Loucy (cell line): Measurements from ENCODE around the gene VARS1.

Experiments
- H2AFZ ChIP-seq: fragments of 200-600 bp; sonication (generic); 2 replicates; pipeline ENCODE4 v1.6.0; 2016; ENCODE audit warnings: antibody characterized with exemption, mild to moderate bottlenecking, low read length, moderate library complexity
- H3F3A ChIP-seq: fragments of 200-600 bp; 2 replicates; pipeline ENCODE4 v1.6.0; 2016; ENCODE audit warnings: antibody characterized with exemption, low read depth, mild to moderate bottlenecking
- H3K27me3 ChIP-seq: fragments of 200-600 bp; sonication (generic); 2 replicates; pipeline ENCODE4 v1.6.1; 2014; ENCODE audit warnings: low read length, mild to moderate bottlenecking; ENCODE audit not compliant: insufficient read depth, poor library complexity, severe bottlenecking
- H3K36me3 ChIP-seq: fragments of 200-600 bp; sonication (generic); 2 replicates; pipeline ENCODE4 v1.6.1; 2016; ENCODE audit warnings: low read length; ENCODE audit not compliant: insufficient read depth
- H3K4me1 ChIP-seq: fragments of 200-600 bp; sonication (generic); 2 replicates; pipeline ENCODE4 v1.5.1; 2014; ENCODE audit warnings: low read length, mild to moderate bottlenecking; ENCODE audit not compliant: insufficient read depth, poor library complexity, severe bottlenecking
- H3K4me2 ChIP-seq: fragments of 200-600 bp; sonication (generic); 2 replicates; pipeline ENCODE4 v1.6.0; 2014; ENCODE audit warnings: antibody characterized with exemption, low read length, low read depth, mild to moderate bottlenecking; ENCODE audit not compliant: poor library complexity, severe bottlenecking
- H3K4me3 ChIP-seq: fragments of 200-600 bp; sonication (generic); 2 replicates; pipeline ENCODE4 v1.5.1; 2014; ENCODE audit warnings: low read length, mild to moderate bottlenecking, mixed read lengths; ENCODE audit not compliant: poor library complexity, severe bottlenecking
- H3K79me2 ChIP-seq: fragments of 200-600 bp; sonication (generic); 2 replicates; pipeline ENCODE4 v1.6.1; 2014; ENCODE audit warnings: low read length; ENCODE audit not compliant: insufficient read depth
- H3K9ac ChIP-seq: fragments of 200-600 bp; sonication (generic); 2 replicates; pipeline ENCODE4 v1.6.0; 2014; ENCODE audit warnings: mild to moderate bottlenecking, low read depth, low read length, moderate library complexity; ENCODE audit not compliant: poor library complexity, severe bottlenecking
- H3K9me2 ChIP-seq: fragments of 200-600 bp; sonication (generic); replicated peaks from 2 replicates; pipeline ENCODE4 v1.6.1; 2016; ENCODE audit warnings: low read depth, low read length, mixed read lengths
- H3K9me3 ChIP-seq: fragments of 200-600 bp; sonication (generic); 2 replicates; pipeline ENCODE4 v1.6.1; 2014; ENCODE audit warnings: mild to moderate bottlenecking, antibody characterized with exemption, low read length, low read depth; ENCODE audit not compliant: insufficient read depth
- H4K20me1 ChIP-seq: fragments of 200-600 bp; sonication (generic); 2 replicates; pipeline ENCODE4 v1.6.0; 2014; ENCODE audit warnings: antibody characterized with exemption, low read length, mild to moderate bottlenecking; ENCODE audit not compliant: insufficient read depth, poor library complexity, severe bottlenecking
- EZH2phosphoT487 ChIP-seq: fragments of 200-600 bp; IDR thresholded peaks from 2 replicates; pipeline ENCODE4 v1.6.1; 2018; ENCODE audit warnings: antibody characterized with exemption, mild to moderate bottlenecking, moderate library complexity, borderline replicate concordance
- TF ChIP-seq, protein P1 (sequence below): fragments of 200-600 bp; sonication (generic); conservative IDR thresholded peaks from 2 replicates; pipeline ENCODE4 v1.5.1; 2014; ENCODE audit warnings: mild to moderate bottlenecking, antibody characterized with exemption, low read length

VARS1 gene

DNA sequence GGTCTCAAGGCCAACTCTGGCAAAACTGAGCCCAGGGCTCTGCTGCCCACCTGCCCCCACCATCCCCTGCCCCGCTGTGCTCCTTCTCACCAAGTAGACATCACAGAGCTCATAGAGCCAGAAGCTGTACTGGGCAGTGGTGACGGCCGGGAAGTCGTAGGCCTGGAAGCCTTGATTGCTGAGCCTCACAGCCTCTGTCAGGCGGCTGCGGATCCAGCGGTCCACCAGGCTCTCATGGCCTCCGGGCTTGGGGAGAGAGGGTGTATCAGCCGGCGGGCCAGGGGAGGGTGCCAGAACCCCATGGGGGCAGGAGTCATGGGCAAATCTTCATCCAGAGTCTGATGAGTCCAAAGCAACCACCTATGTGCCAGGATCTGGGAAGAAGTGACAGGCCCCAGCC is 15.6 kb downstream of the VARS1 start:
- H3K9me3 ChIP-seq: no peaks in the 10 kb centered on the region
- no peaks in the 10 kb centered on the region for H4K20me1 ChIP-seq
- H3K27me3 ChIP-seq: no peaks in the 10 kb centered on the region
- H3K36me3 ChIP-seq: peaks cover 46% of the 10 kb centered on the region; the same call in 1 of the 2 replicates
- peaks cover 8% of the 10 kb centered on the region for H3K4me1 ChIP-seq
- H3K79me2 ChIP-seq: no peaks in the 10 kb centered on the region
- no peak overlapping the region for H2AFZ ChIP-seq
- no peak for TF ChIP-seq EZH2phosphoT487
- TF ChIP-seq, protein P1, sequence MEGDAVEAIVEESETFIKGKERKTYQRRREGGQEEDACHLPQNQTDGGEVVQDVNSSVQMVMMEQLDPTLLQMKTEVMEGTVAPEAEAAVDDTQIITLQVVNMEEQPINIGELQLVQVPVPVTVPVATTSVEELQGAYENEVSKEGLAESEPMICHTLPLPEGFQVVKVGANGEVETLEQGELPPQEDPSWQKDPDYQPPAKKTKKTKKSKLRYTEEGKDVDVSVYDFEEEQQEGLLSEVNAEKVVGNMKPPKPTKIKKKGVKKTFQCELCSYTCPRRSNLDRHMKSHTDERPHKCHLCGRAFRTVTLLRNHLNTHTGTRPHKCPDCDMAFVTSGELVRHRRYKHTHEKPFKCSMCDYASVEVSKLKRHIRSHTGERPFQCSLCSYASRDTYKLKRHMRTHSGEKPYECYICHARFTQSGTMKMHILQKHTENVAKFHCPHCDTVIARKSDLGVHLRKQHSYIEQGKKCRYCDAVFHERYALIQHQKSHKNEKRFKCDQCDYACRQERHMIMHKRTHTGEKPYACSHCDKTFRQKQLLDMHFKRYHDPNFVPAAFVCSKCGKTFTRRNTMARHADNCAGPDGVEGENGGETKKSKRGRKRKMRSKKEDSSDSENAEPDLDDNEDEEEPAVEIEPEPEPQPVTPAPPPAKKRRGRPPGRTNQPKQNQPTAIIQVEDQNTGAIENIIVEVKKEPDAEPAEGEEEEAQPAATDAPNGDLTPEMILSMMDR: no peak
- no peak overlapping the region for H3K9ac ChIP-seq
- no peak overlapping the region for H3K4me3 ChIP-seq
- H3K9me2 ChIP-seq: no peaks in the 10 kb centered on the region
- H3K4me2 ChIP-seq: no peak overlapping the region
- H3F3A ChIP-seq: no peaks in the 10 kb centered on the region

DNA sequence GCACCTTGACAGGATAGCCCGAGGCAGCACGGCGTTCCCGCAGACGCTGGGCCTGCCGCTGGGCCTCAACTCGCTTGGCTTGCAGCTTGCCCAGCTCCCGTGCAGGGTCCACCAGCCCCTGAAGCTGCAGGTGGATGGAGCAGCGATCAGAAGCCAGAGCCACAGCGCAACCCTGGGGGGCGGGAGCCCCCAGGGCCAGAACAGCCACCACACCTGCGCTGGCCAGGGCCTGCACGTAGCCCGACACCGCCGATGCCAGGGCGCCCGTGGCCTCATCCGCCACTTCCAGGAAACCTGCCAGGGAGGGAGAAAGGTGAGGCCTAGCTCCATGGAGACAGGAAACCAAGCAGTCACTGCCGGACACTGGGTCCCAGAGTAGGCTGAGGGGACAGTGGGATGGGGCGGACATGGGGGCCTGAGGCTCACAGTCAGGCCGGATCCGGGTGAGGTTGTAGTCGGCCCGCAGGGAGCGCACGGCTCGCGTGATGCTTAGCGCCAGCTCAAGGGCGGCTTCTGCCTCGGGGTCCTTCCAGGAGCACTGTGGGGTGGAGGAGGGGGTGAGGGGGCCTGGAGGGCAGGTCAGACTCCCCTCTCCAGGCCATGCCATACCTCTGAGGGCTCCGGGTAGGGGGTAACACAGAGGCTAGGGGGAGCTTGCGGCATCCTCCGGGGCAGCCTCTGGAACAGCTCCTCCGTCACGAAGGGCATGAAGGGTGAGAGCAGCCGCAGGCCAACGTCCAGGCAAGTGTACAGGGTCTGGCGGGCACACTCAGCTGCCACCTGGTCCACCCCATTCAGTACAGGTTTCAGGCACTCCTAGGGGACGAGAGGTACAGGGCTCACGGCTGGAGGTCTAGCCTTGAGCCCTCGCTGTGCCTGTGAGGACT is 16.3 kb downstream of the VARS1 start:
- Histone ChIP-seq H3K79me2 (no peaks in the 10 kb centered on the region), H3K4me1 (peaks cover 8% of the 10 kb centered on the region), H3K9me3 (no peaks in the 10 kb centered on the region), H3K4me2 (no peak overlapping the region), H3K4me3 (no peak overlapping the region), H3K27me3 (no peaks in the 10 kb centered on the region), H3K36me3 (peaks cover 41% of the 10 kb centered on the region; the same call in 1 of the 2 replicates), H4K20me1 (no peaks in the 10 kb centered on the region), H3F3A (no peaks in the 10 kb centered on the region), H2AFZ (no peak overlapping the region), H3K9me2 (no peaks in the 10 kb centered on the region), H3K9ac (no peak overlapping the region)
- TF ChIP-seq, protein P1: no peak
- no peak for TF ChIP-seq EZH2phosphoT487

DNA sequence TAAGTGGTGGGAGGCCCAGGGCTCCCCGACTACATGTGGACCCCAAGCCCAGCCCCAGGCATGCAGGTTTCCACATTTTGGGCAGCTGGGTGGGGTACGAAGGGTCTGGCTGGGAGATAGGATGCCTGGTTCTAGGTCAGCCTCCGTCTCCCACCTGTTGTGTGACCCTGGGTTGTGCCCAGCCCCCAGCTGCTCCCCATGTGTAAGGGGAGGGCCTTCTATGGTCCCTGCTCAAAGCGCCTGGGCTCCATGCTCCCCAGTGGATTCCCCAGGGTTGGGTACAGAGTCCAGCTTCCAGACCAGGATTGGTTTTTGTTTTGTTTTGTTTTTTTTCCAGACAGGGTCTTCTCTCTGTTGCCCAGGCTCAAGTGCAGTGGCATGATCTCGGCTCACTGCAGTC is 17.4 kb downstream of the VARS1 start:
- H3F3A ChIP-seq: no peaks in the 10 kb centered on the region
- no peaks in the 10 kb centered on the region for H4K20me1 ChIP-seq

More for the DNA sequence above, 17.4 kb downstream of the VARS1 start:
- Histone ChIP-seq H3K9me3 (no peaks in the 10 kb centered on the region), H3K27me3 (no peaks in the 10 kb centered on the region), H3K9me2 (no peaks in the 10 kb centered on the region), H3K4me1 (peaks cover 8% of the 10 kb centered on the region), H3K4me3 (no peak overlapping the region), H3K36me3 (peaks cover 35% of the 10 kb centered on the region; the same call in 1 of the 2 replicates), H2AFZ (no peak overlapping the region), H3K79me2 (no peaks in the 10 kb centered on the region), H3K4me2 (no peak overlapping the region), H3K9ac (no peak overlapping the region)
- TF ChIP-seq EZH2phosphoT487: no peak
